ENCODE measurements around the gene KIF3B.
"Not testable (repeated sequence)": the region's sequence is repeated elsewhere in the genome, so short reads cannot be mapped to it uniquely, and the experiment has no call there.

KIF3B gene

DNA sequence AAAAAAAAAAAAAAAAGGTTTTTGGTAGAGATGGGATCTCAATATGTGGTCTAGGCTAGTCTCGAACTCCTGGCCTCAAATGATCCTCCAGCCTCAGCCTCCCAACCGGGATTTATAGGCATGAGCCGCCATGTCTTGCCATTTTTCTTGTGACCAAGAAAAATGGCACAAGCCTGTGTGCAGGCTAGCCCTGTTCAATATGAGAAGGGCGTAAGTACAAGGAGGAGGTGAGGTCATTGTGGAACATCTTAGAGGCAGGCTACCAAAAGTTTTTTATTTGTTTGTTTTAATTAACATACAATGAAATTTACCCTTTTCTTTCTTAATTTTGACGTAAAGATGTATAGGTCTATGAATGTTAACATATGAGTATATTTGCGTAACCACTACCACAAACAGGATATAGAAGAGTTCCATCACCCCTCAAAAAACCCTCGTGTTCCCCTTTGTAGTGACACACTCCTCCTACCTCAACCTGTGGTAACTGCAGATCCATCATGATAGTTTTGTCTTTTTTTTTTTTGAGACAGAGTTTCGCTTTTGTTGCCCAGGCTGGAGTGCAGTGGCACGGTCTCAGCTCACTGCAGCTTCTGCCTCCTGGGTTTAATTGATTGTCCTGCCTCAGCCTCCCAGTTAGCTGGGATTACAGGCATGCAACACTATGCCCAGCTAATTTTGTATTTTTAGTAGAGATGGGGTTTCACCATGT is 28.3 kb upstream of the KIF3B start:
- DNase-seq, result no peak

GRCh38 chr20:32251470-32251869 is 26.0 kb upstream of the KIF3B start:
- DNase-seq, result no peak

- DNase-seq, result no peak
These were observed 25.3 kb upstream of the KIF3B start for GRCh38 chr20:32252189-32252588.

DNA sequence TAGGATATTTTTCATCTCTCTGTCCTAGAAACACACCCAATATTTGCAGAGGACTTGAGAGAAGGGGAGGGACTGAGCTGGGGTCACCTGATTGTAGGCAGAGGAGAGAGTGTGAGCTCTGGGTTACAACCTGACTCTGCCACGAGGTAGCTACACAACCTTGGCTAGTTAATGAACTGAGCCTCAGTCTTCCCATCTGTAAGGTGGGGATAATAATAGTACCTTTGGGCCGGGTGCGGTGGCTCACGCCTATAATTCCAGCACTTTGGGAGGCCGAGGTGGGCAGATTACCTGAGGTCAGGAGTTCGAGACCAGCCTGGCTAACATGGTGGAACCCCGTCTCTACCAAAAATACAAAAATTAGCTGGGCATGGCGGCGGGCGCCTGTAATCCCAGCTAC is 16.5 kb upstream of the KIF3B start:
- DNase-seq, result peak; percentile 66

GRCh38 chr20:32261644-32262043 is 15.8 kb upstream of the KIF3B start:
- DNase-seq, result no peak

GRCh38 chr20:32263398-32263954 is 14.0 kb upstream of the KIF3B start:
- DNase-seq, result peak; percentile 38

DNA sequence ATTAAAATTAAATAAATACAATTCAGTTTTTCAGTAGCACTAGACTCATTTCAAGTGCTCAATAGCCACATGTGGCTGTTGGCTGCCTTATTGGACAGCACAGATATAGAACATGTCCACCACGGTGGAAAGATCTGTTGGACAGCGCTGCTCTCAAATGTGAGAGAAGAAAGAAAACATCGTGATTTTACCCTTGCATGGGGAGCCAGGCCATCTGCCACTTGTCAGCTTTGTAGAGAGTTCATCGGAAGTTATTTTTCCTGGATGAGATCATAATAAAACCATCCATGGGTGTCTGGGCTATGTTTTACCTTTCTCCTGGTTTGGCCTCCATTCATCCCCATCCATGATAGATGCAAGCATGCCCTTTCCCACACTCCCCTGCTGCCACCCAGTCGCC is 5.8 kb upstream of the KIF3B start:
- DNase-seq, result no peak

- DNase-seq, result no peak
These were observed 3.1 kb upstream of the KIF3B start for GRCh38 chr20:32274359-32274758.

DNA sequence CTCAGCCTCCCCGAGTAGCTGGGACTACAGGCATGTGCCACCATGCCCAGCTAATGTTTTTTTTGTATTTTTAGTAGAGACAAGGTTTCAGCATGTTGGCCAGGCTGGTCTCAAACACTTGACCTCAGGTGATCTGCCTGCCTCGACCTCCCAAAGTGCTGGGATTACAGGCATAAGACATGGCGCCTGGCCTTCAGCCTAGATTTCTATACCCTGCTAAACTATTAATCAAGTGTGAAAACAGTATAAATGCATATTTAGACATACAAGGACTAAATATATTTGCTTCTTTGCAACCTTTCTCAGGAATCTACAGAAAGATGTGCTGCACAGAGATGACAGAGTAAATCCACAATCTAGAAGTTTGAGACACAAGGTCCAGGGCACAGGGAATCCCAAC is 2.3 kb upstream of the KIF3B start:
- DNase-seq, result not testable (repeated sequence)

DNA sequence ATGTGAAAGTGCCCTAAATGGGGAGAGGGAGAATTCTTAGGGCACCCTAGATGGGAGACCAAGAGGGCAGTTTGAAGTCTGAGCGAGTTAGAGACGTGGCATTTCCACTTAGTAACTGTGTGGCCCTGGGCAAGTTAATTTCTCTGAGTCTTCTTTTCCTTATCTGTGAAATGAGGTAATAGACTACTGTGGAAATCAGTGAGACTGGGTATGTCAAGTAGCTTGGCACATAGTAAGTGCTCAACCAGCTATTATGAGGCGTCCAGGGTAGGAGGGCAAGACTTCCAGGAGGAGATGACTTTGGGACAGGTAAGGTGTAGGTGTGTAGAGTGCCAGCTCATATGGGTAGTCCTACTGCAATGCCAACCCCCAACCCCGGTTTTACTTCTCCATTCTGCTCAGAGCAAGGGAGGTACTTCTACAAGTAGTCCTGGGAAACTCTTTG is 770 bp downstream of the KIF3B start:
- peak; percentile 38 for DNase-seq

GRCh38 chr20:32281711-32282110 is 4.3 kb downstream of the KIF3B start:
- peak; percentile 40 for DNase-seq

DNA sequence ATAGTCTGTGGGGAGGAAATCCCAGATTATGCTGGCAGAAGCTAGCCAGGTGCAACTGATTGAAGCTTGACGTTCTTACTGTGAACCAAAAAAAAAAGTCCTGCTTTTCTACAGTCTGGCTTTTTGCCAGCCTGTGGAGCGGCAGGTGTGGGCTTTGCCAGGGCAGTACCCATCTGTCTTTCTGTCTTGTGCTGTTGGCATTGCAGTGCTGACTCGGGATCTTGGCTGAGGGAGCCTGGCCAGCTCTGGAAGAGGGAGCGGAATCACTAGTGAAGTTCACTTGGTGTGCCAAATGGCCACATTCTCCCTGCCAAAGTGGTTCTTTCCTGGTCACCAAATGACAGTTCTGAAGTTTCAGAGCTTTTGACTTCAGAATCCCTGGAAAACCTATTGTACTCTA is 5.0 kb downstream of the KIF3B start:
- peak; percentile 85 for DNase-seq

- DNase-seq, result no peak
These were observed 7.7 kb downstream of the KIF3B start for GRCh38 chr20:32285082-32285620.

- no peak for DNase-seq
These were observed 8.3 kb downstream of the KIF3B start for GRCh38 chr20:32285621-32286371.

DNA sequence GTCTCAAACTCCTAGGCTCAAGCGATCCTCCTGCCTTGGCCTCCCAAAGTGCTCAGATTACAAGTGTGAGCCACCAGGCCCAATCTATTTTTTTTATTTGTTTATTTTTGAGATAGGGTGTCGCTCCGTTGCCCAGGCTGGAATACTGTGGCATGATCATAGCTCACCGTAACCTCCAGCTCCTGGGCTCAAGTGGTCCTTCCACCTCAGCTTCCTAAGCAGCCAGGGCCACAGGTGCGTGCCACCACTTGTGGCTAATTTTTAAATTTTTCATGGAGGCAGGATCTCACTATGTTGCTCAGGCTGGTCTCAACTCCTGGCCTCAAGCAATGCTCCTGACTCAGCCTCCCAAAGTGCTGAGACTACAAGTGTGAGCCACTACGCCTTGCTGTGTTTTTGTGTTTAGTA is 9.8 kb downstream of the KIF3B start:
- no peak for DNase-seq

DNA sequence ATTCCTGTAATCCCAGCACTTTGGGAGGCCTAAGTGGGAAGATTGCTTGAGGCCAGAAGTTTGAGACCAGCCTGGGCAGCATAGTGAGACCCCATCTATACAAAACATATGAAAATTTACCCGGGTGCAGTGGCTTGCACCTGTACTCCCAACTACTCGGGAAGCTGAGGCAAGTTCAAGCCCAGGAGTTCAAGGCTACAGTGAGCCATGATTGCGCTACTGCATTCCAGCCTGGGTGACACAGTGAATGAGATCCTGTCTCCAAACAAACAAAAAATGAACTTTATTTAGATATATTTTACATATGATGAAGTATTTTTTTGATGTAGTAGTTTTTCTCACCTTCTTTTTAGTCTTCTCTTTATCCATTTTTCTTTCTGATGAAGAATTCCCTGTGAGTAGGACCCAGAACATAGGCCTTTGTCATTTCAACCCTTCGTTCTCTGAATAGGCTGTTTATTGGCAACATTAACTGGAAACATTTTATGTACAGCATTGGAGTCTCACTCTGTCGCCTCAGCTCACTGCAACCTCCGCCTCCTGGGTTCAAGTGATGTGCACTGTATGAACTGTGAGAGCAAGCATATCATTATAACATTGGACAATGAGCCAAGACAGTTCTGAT is 10.9 kb downstream of the KIF3B start:
- no peak for DNase-seq

DNA sequence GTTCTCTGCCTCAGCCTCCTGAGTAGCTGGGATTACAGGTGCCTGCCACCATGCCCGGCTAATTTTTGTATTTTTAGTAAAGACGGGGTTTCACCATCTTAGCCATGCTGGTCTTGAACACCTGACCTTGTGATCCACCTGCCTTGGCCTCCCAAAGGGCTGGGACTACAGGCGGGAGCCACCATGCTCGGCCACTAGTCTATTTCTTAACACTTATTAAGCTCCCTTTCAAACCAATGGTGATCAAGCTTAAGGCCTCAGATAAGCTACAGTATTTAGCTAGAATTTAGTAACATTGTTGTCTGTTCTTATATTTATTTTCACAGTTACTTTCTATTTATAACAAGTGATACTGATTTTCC is 11.8 kb downstream of the KIF3B start:
- peak; percentile 68 for DNase-seq

GRCh38 chr20:32289661-32290431 is 12.4 kb downstream of the KIF3B start:
- peak; percentile 96 for DNase-seq

GRCh38 chr20:32291166-32291565 is 13.7 kb downstream of the KIF3B start:
- DNase-seq, result no peak

- no peak for DNase-seq
These were observed 15.1 kb downstream of the KIF3B start for GRCh38 chr20:32292548-32292947.

GRCh38 chr20:32294071-32294470 is 16.6 kb downstream of the KIF3B start:
- no peak for DNase-seq

DNA sequence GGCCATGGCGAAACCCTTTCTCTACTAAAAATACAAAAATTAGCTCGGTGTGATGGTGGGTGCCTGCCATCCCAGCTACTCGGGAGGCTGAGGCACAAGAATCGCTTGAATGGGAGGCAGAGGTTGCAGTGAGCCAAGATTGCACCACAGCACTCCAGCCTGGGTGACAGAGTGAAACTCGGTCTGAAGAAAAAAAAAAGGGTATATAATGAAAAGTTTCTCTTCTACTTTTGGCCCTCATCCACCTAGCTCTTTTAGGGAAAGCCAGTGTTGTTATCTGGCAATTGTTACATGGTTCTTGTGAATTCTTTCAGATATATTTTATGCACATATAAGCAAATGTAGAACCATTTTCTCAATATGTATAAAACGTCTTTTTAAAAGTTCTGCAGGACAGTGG is 19.0 kb downstream of the KIF3B start:
- DNase-seq, result no peak

All from DMS53 (cell line).